ENCODE results near the gene MAP2K2.

The MAP2K2 gene

DNA sequence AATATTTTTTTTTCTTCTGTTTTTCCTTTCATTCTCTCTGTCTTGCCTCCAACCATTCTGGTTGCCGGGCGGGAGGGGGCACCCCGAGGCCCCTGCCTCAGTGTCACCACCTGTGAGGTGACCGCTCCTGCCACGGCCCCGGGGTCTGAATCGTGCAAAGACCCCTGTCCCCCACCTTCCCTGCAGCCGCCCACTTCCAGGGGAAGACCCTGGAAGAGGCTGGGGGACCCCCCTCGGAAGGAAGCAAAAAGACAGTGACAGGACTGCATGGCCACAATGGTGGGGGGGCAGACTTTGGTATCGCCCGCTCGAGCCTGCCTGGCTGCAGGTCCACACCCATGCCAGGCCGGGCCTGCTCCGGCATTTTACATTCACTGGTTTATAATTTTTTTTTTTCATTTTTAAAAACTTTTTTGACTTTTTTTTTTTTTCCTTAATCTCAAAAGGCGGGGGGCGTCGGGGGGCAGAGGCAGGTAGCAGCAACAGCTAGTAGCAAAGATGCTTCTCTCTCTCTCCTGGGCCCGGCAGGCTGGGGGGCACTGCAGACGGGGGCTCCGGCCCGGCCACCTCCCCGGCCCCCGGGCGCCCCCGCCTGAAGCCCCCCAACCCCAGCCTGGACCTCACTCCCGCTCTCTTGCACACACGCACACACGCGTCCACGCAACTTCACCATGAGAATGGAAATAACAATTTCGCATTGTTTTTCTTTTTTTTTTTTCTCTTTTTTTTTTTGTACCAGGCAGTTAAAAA, 79.8 kb downstream of the MAP2K2 start:
- DNase-seq = no peak
- no peak for ATAC-seq

DNA sequence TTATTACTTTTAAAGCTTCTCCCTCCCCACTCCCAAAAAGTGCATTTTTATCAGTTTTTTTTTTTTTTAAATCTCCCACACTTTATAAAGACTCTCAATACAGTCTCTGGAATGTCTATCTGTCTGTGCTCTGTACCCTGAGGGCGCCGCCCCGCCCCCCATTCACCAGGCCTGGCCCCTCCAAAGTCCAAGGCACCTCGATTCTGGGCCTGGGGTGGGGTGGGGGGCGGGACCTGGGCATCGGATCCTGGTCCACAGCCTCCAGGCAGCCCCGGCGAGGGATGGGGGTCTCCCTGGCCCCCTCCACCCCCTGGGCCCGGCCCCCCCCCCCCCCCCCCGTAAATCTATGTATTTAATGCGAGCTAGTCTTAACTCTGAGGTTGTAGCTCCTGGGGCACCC, 80.5 kb downstream of the MAP2K2 start:
- no peak for ATAC-seq

DNA sequence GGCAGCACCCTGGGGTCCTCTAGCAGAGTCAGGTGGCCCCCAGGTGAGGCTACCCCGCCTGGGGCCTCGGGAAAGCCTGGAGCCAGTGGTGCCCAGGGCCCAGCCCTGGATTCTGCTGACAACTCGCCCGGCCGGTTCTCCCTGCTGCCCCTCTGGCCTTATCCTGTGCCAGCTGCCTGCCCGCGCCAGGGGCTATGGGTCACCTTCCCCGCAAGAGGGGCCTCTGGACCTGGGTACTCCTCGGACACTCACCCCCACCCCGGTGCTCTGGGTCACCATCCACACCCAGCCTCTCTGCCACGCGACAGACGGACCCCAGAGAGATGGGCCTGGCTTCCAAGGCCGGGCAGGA, 81.2 kb downstream of the MAP2K2 start:
- ATAC-seq (no peak), DNase-seq (no peak)

More for the DNA sequence above, 80.5 kb downstream of the MAP2K2 start:
- no peak for DNase-seq

DNA sequence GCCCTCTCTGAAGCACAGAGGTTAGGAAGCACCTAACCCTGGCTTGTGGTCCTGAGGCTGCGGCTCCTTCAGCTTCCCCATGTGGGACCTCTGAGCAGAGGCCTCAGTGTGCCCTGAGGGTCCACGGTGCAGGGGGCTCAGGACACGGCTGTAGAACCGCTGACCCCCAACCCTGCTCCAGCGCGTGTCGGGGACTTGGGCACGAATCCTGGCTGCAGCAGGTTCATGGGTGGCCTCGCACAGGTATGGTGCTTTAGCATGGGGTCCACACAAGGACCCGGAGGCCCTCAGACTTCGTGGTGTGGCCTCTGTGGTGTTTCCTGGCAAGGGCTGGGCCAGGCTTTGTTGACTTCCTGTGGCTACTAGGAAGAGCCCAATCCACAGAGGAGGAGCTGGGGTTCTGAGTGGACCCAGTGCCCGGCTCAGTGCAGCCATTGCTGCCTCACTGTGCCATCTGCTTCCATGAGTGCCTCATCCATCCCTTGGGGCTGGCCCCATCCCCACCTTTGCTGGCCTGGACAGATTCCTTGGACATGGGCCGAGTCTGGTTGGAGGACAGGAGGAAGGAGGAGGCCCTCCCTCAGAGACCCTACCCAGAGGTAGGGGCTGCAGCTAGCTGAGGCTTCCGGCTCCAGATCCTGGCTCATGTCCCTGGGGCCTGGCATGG, 81.7 kb downstream of the MAP2K2 start:
- ATAC-seq (peak; percentile 12), DNase-seq (no peak)

Measured in stimulated activated naive CD8-positive, alpha-beta T cell treated with anti-CD3 and anti-CD28 coated beads, Interleukin-15, Interleukin-2, amounts not matched to agents 100 U/mL and 50 U/mL, for 24 hours (primary cell).